GM19238 (cell line): Measurements from ENCODE around the gene C6orf15.
A peak's percentile ranks its signal among the peaks of the same experiment; 100 is the strongest.
"Not testable (repeated sequence)": the region's sequence is repeated elsewhere in the genome, so short reads cannot be mapped to it uniquely, and the experiment has no call there.

Experiments used
- DNase-seq: peaks from one replicate; pipeline ENCODE4 v3.0.0; 2011; ENCODE audit warnings: low spot score; ENCODE audit not compliant: insufficient read length

C6orf15 gene

DNA sequence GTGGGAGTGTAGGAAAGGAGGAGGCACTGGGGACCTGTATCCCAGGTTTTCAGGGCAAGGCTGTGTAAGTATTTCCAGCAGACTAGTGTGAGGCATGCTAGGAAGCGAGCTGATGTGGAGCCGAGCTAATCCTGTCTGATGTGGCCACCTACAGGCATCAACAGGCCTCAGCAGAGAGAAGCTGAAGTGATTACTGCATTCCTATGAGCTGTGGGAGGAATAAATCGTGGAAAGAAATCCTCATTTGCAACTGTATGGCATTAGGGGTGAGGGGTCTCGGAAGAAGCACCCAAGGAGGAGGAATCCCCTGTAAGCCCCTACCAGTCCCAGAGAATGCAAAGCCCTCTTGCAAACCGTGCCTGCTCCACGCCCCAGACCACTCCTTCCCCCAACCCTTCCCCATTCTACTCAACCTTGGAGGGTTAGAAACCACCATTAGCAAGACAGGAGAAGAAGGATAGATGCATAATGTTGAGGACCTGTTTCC lies 41.6 kb downstream of the C6orf15 start:
- DNase-seq, result no peak

DNA sequence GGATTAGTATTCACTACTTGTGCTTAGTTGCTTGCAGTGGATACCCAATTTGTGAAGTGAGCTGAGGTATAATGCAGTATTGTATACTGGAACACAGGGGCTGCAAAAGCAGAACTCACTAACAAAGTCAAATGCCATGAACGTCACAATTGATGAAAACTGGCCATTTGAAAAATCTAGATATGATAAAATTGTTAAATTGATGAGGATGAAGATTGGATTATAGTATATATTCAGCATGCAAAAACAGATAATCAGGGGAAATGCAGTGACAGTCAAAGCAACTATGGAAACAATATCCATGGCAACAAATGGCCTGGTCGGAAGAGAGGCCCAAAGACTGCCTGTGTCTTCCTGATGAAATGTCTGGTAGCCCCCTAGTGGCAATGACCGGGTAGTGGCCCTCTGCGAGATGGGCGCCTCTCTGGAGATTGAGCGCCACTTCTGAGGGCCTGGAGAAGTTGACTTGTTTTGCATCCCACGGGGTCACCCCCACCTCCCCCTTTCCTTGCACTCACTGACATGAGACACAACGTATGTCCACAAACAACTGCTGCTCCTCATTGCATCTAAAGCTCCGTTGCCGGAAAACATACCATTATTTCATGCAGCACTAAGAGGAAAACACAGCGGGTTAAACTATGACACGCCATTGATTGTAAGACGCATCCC lies 43.6 kb downstream of the C6orf15 start:
- DNase-seq, result peak; percentile 74

- not testable (repeated sequence) for DNase-seq
Measured at GRCh38 chr6:31067891-31068668, 44.3 kb downstream of the C6orf15 start.

- DNase-seq, result not testable (repeated sequence)
Measured at GRCh38 chr6:31067028-31067427, 45.3 kb downstream of the C6orf15 start.

DNA sequence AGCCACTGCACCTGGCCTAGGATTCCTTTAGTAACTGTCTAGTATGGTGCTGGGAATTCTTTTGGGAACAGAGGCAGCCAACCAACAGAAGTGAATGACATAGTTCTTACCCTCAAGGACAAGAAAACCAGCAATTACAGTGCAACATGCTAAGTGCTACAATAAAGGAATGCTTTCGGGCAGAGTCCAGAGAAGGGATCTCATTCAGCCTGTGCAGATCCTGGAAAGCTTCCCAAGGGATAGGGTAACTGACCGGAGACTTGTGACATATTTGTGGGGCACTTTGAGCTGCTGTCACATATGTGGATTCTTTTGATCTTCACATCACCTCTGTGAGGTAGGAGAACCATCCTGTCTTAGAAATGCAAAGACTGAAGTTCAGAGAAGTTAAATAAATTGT lies 46.8 kb downstream of the C6orf15 start:
- no peak for DNase-seq

DNA sequence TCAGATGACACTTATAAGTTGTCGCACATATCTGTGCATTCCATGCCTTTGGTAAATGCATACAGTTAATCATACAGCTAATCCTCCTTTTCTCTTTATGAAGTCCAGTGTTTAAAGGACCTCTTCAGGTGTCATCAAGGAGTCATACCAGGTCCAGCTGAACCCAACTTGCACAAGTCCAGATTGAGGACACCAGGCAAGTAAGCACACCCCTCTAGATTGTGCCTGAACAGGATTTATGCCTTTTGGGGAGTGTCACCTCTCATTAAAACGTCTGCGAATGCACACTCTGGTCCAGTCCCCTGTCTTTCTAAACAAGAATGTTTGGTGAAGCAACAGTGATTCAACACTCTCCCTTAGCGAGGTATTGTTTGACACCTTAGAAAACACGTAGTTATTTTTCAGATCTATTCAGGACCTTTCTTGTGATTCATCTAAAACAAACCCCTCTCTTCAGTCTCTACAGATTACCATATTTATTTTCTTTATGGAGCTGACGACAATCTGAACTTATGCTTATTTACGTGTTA lies 48.4 kb downstream of the C6orf15 start:
- no peak for DNase-seq
